A673 (cell line): Measurements from ENCODE around the gene MSH3.

ENCODE experiments used
- EZH2 ChIP-seq: fragments of 200-600 bp; sonication (generic); IDR thresholded peaks from 2 replicates; pipeline ENCODE4 v1.6.1; 2017; ENCODE audit warnings: borderline replicate concordance, low read depth, mild to moderate bottlenecking, mixed read lengths, antibody characterized with exemption, low read length; ENCODE audit not compliant: poor library complexity, severe bottlenecking
- TF ChIP-seq, protein P1 (sequence below): fragments of 300-800, 200-600 bp; sonication (generic); conservative IDR thresholded peaks from 2 replicates; pipeline ENCODE4 v1.5.1; 2017; ENCODE audit warnings: low read depth, mild to moderate bottlenecking, antibody characterized with exemption, low read length, moderate library complexity, mixed read lengths

DNA sequence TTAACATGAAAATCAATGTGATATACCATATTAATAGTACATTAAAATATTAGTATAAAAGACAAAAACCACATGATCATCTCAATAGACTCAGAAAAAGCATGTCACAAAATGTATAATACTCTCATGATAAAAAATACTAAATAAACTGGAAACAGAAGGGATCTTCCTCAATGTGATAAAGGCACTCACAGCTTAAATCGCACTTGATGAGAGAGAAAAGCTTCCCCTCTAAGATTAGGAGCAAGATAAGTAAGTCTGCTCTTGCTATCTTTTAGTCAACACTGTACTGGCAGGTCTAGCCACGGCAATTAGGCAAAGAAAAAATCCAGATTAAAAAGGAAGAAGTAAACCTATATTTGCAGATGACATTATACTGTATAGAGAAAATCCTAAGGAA lies 21.8 kb upstream of the MSH3 start:
- TF ChIP-seq, protein P1, sequence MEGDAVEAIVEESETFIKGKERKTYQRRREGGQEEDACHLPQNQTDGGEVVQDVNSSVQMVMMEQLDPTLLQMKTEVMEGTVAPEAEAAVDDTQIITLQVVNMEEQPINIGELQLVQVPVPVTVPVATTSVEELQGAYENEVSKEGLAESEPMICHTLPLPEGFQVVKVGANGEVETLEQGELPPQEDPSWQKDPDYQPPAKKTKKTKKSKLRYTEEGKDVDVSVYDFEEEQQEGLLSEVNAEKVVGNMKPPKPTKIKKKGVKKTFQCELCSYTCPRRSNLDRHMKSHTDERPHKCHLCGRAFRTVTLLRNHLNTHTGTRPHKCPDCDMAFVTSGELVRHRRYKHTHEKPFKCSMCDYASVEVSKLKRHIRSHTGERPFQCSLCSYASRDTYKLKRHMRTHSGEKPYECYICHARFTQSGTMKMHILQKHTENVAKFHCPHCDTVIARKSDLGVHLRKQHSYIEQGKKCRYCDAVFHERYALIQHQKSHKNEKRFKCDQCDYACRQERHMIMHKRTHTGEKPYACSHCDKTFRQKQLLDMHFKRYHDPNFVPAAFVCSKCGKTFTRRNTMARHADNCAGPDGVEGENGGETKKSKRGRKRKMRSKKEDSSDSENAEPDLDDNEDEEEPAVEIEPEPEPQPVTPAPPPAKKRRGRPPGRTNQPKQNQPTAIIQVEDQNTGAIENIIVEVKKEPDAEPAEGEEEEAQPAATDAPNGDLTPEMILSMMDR: no peak
- no peak for TF ChIP-seq EZH2
